Measurements from ENCODE around the gene GRAP. TPM values are rescaled to one million over a fixed set of nuclear protein-coding genes. Genes with fewer than 3 reads are reported as not detected.
A peak's percentile ranks its signal among the peaks of the same experiment; 100 is the strongest.

GRAP gene
- total RNA-seq, 2 donors from 2014 or later = 0.15 TPM; not detected in 1

GRCh38 chr17:19000531-19001325 is 46.0 kb downstream of the GRAP start:
- peaks cover 4% of the 10 kb centered on the region for H3K9me3 Mint-ChIP-seq
- Histone ChIP-seq H3K36me3 (ENCODE audit: control insufficient read depth, insufficient read depth, low read length) (peaks cover 43% of the 10 kb centered on the region), H3K9ac (ENCODE audit: extremely low read depth, low read length, poor library complexity, severe bottlenecking) (no peak overlapping the region), H3K27ac (ENCODE audit: low read depth, low read length) (peak overlapping the region; percentile 17), H3K4me1 (ENCODE audit: control insufficient read depth, insufficient read depth, low read length) (peaks cover 5% of the 10 kb centered on the region), H3K9me3 (ENCODE audit: control insufficient read depth, low read length) (peaks cover 9% of the 10 kb centered on the region), H3K4me3 (ENCODE audit: low read length) (no peak overlapping the region), H3K27me3 (ENCODE audit: control insufficient read depth, insufficient read depth, low read length, poor library complexity, severe bottlenecking) (no peaks in the 10 kb centered on the region)
- H3K27me3 Mint-ChIP-seq (ENCODE audit: insufficient read depth) = no peaks in the 10 kb centered on the region
- peaks cover 7% of the 10 kb centered on the region for H3K4me1 Mint-ChIP-seq
- peaks cover 21% of the 10 kb centered on the region for H3K36me3 Mint-ChIP-seq (ENCODE audit: low read depth)
- TF ChIP-seq CTCF (conservative IDR thresholded peaks at IDR 0.05) = no peak
- H3K27ac Mint-ChIP-seq = no peak overlapping the region
- no peak overlapping the region for H3K4me3 Mint-ChIP-seq
- WGBS, 2 experiments (ENCODE audit: insufficient coverage in 1 of 2, insufficient read length in 1 of 2) = 96% methylated on average over 15 to 17 of the region's 17 CpGs
- DNase-seq = no peak

GRCh38 chr17:18999911-19000310 is 46.8 kb downstream of the GRAP start:
- H3K4me1 ChIP-seq (ENCODE audit: control insufficient read depth, insufficient read depth, low read length) = peaks cover 5% of the 10 kb centered on the region
- Mint-ChIP-seq H3K4me1 (peaks cover 7% of the 10 kb centered on the region), H3K27me3 (ENCODE audit: insufficient read depth) (no peaks in the 10 kb centered on the region), H3K36me3 (ENCODE audit: low read depth) (peaks cover 27% of the 10 kb centered on the region), H3K4me3 (no peak overlapping the region), H3K9me3 (peaks cover 12% of the 10 kb centered on the region), H3K27ac (no peak overlapping the region)
- TF ChIP-seq CTCF (conservative IDR thresholded peaks at IDR 0.05) = no peak
- H3K27me3 ChIP-seq (ENCODE audit: control insufficient read depth, insufficient read depth, low read length, poor library complexity, severe bottlenecking) = no peaks in the 10 kb centered on the region
- no peak overlapping the region for H3K27ac ChIP-seq (ENCODE audit: low read depth, low read length)
- peaks cover 17% of the 10 kb centered on the region for H3K9me3 ChIP-seq (ENCODE audit: control insufficient read depth, low read length)
- H3K4me3 ChIP-seq (ENCODE audit: low read length) = no peak overlapping the region
- DNase-seq = no peak
- H3K36me3 ChIP-seq (ENCODE audit: control insufficient read depth, insufficient read depth, low read length) = peaks cover 48% of the 10 kb centered on the region
- WGBS, 2 experiments (ENCODE audit: insufficient coverage in 1 of 2, insufficient read length in 1 of 2) = 92 to 99% methylated on average over 5 to 6 of the region's 6 CpGs
- H3K9ac ChIP-seq (ENCODE audit: extremely low read depth, low read length, poor library complexity, severe bottlenecking) = no peak overlapping the region

GRCh38 chr17:18999394-18999793 is 47.4 kb downstream of the GRAP start:
- Histone ChIP-seq H3K9me3 (ENCODE audit: control insufficient read depth, low read length) (peaks cover 17% of the 10 kb centered on the region), H3K4me1 (ENCODE audit: control insufficient read depth, insufficient read depth, low read length) (peaks cover 5% of the 10 kb centered on the region), H3K36me3 (ENCODE audit: control insufficient read depth, insufficient read depth, low read length) (peaks cover 50% of the 10 kb centered on the region), H3K4me3 (ENCODE audit: low read length) (no peak overlapping the region), H3K27me3 (ENCODE audit: control insufficient read depth, insufficient read depth, low read length, poor library complexity, severe bottlenecking) (no peaks in the 10 kb centered on the region), H3K9ac (ENCODE audit: extremely low read depth, low read length, poor library complexity, severe bottlenecking) (no peak overlapping the region), H3K27ac (ENCODE audit: low read depth, low read length) (no peak overlapping the region)
- no peak for TF ChIP-seq CTCF (conservative IDR thresholded peaks at IDR 0.05)
- 95% methylated on average over 5 to 8 of the region's 8 CpGs for WGBS, 2 experiments (ENCODE audit: insufficient coverage in 1 of 2, insufficient read length in 1 of 2)
- H3K9me3 Mint-ChIP-seq = peaks cover 14% of the 10 kb centered on the region
- DNase-seq = no peak
- H3K4me3 Mint-ChIP-seq = no peak overlapping the region
- H3K27me3 Mint-ChIP-seq (ENCODE audit: insufficient read depth) = no peaks in the 10 kb centered on the region
- peaks cover 29% of the 10 kb centered on the region for H3K36me3 Mint-ChIP-seq (ENCODE audit: low read depth)
- H3K27ac Mint-ChIP-seq = no peak overlapping the region
- H3K4me1 Mint-ChIP-seq = peaks cover 7% of the 10 kb centered on the region
